Gastrocnemius medialis (tissue), 4 donors: Measurements from ENCODE around the gene C19orf73. TPM values are rescaled to one million over a fixed set of nuclear protein-coding genes. Genes with fewer than 3 reads are reported as not detected.

Source experiments
- ATAC-seq, 2 donors: fragments of 150-250 bp; one replicate each; pipeline ENCODE4 v1.9.1; 2016
- DNase-seq, 2 donors: peaks; one replicate each; pipeline ENCODE4 v3.0.0-alpha.2; 2019
- H3K27ac ChIP-seq, 4 donors: fragments of 200-600 bp; sonication (generic); 1 replicate in 1 of 4; 2 replicates in 3 of 4; pipeline ENCODE4 v1.5.1; 2016 to 2018; ENCODE audit warnings: mild to moderate bottlenecking in 2 of 4, moderate library complexity in 1 of 4
- H3K27me3 ChIP-seq, 3 donors: fragments of 200-600 bp; sonication (generic) in 2 of 3; 1 replicate in 1 of 3; 2 replicates in 2 of 3; pipeline versions ENCODE4 v1.5.1 to v1.6.0; 2016 to 2019; ENCODE audit warnings: mild to moderate bottlenecking in 1 of 3, moderate library complexity in 1 of 3
- H3K36me3 ChIP-seq, 2 donors: fragments of 200-600 bp; sonication (generic) in 1 of 2; one replicate each; pipeline ENCODE4 v1.5.1; 2017 to 2018
- H3K4me1 ChIP-seq, 2 donors: fragments of 200-600 bp; sonication (generic) in 1 of 2; one replicate each; pipeline ENCODE4 v1.5.1; 2016 to 2017; ENCODE audit warnings: mild to moderate bottlenecking in 2 of 2
- H3K4me3 ChIP-seq, 4 donors: fragments of 200-600 bp; sonication (generic) in 3 of 4; 1 replicate in 1 of 4; 2 replicates in 3 of 4; pipeline ENCODE4 v1.5.1; 2016 to 2019; ENCODE audit warnings: mild to moderate bottlenecking in 2 of 4
- H3K9me3 ChIP-seq, 3 donors: fragments of 200-600 bp; sonication (generic) in 2 of 3; 1 replicate in 1 of 3; 2 replicates in 2 of 3; pipeline ENCODE4 v1.5.1; 2016 to 2019
- CTCF ChIP-seq, 5 experiments: fragments of 450-650 bp in 3 of 5; fragments of 200-600 bp in 2 of 5; sonication (generic) in 2 of 5; IDR thresholded peaks in 4 of 5; conservative IDR thresholded peaks in 1 of 5; 1 replicate in 4 of 5; 2 replicates in 1 of 5; pipeline ENCODE4 v1.5.1; 2016 to 2019; ENCODE audit warnings: antibody characterized with exemption in 5 of 5, mild to moderate bottlenecking in 3 of 5, moderate library complexity in 3 of 5
- POLR2A ChIP-seq, 2 donors: fragments of 450-650 bp; IDR thresholded peaks; one replicate each; pipeline ENCODE4 v1.6.1; 2017; ENCODE audit warnings: antibody characterized with exemption in 2 of 2, mild to moderate bottlenecking in 2 of 2, moderate library complexity in 2 of 2
- in situ Hi-C, 4 donors: fragments of 200-750 bp; cut with MboI; loops; one replicate each; pipeline versions ENCODE4 v1.15.0 to v1.8.0; 2017; ENCODE audit warnings: low sequenced_read_pairs in 4 of 4
- intact Hi-C: fragments of 100-400 bp; cut with DNase I; formaldehyde crosslinking; loops from one replicate; pipeline ENCODE4 v1.15.1; 2023; ENCODE audit warnings: low total_unique reads
- total RNA-seq, 4 donors: library from RNA; depleted of rRNA; stranded (reverse); fragments of >200 nt; gene quantifications; one replicate each; pipeline versions ENCODE4 v1.1.0 to v1.2.3, GENCODE V29; 2016

Gene C19orf73
- total RNA-seq, 4 donors from 2014 or later: 1.3 to 11.7 (median 3.5) TPM

- no peak overlapping the region for H3K4me3 ChIP-seq
- intact Hi-C loops (loop anchor here (1.0 kb wide), 2 partner anchors 48 to 100 kb away; no protein-coding TSS in a partner anchor), in situ Hi-C loops (loop anchor here in 3 of 4 donors (5.0 to 10.0 kb wide), 4 partner anchors 49 to 106 kb away; no protein-coding TSS in a partner anchor)
- H3K36me3 ChIP-seq: peaks cover 0 to 64% of the 10 kb centered on the region in 2 donors
- H3K27ac ChIP-seq: peak overlapping the region; percentile 75 to 85 (median 78)
- peaks cover 44 to 50% of the 10 kb centered on the region in 2 donors for H3K4me1 ChIP-seq
- DNase-seq (peak in 1 of 2 donors; percentile 65), ATAC-seq (peak; percentile 75)
- no peak for TF ChIP-seq POLR2A (IDR thresholded peaks at IDR 0.05)
- H3K9me3 ChIP-seq: no peaks in the 10 kb centered on the region
- no peaks in the 10 kb centered on the region for H3K27me3 ChIP-seq
Measured at GRCh38 chr19:49098795-49099194, 20.1 kb downstream of the C19orf73 start.

- in situ Hi-C loops: loop anchor here in 3 of 4 donors (5.0 to 10.0 kb wide), 4 partner anchors 50 to 107 kb away; no protein-coding TSS in a partner anchor
- Histone ChIP-seq H3K4me3 (no peak overlapping the region), H3K36me3 (peaks cover 0 to 64% of the 10 kb centered on the region in 2 donors), H3K27ac (peak overlapping the region; percentile 75 to 85 (median 78)), H3K27me3 (no peaks in the 10 kb centered on the region), H3K4me1 (peaks cover 46 to 50% of the 10 kb centered on the region in 2 donors), H3K9me3 (no peaks in the 10 kb centered on the region)
- TF ChIP-seq POLR2A (IDR thresholded peaks at IDR 0.05): no peak
- TF ChIP-seq CTCF (IDR thresholded peaks at IDR 0.05 in 4 of 5, conservative IDR thresholded peaks at IDR 0.05 in 1 of 5): peak; percentile 97 to 99 (median 99)
- DNase-seq (peak; percentile 50 to 80), ATAC-seq (peak; percentile 62 to 77)
- intact Hi-C loops: loop anchor here (1.0 kb wide), 3 partner anchors 9 to 101 kb away; no protein-coding TSS in a partner anchor
Measured at GRCh38 chr19:49097453-49098288, 21.3 kb downstream of the C19orf73 start.

- intact Hi-C loops: no loop called here
- peaks cover 0 to 64% of the 10 kb centered on the region in 2 donors for H3K36me3 ChIP-seq
- TF ChIP-seq CTCF (IDR thresholded peaks at IDR 0.05 in 4 of 5, conservative IDR thresholded peaks at IDR 0.05 in 1 of 5) (no peak), POLR2A (IDR thresholded peaks at IDR 0.05) (no peak)
- peak overlapping the region in 1 of 4 donors; percentile 5 for H3K4me3 ChIP-seq
- DNase-seq (peak; percentile 65 to 86), ATAC-seq (peak; percentile 82)
- peaks cover 46 to 50% of the 10 kb centered on the region in 2 donors for H3K4me1 ChIP-seq
- H3K27ac ChIP-seq: peak overlapping the region; percentile 75 to 85 (median 78)
- in situ Hi-C loops: loop anchor here in 3 of 4 donors (5.0 to 10.0 kb wide), 4 partner anchors 53 to 110 kb away; no protein-coding TSS in a partner anchor
- no peaks in the 10 kb centered on the region for H3K9me3 ChIP-seq
- H3K27me3 ChIP-seq: no peaks in the 10 kb centered on the region
Measured at GRCh38 chr19:49094505-49095482, 24.1 kb downstream of the C19orf73 start.

- in situ Hi-C loops (loop anchor here in 1 of 4 donors (10.0 kb wide), 1 partner anchor 112 kb away; no protein-coding TSS in a partner anchor), intact Hi-C loops (no loop called here)
- H3K36me3 ChIP-seq: peaks cover 0 to 58% of the 10 kb centered on the region in 2 donors
Measured at GRCh38 chr19:49092686-49093085, 26.3 kb downstream of the C19orf73 start.

More at GRCh38 chr19:49092686-49093085, 26.3 kb downstream of the C19orf73 start:
- Histone ChIP-seq H3K4me1 (peaks cover 33 to 37% of the 10 kb centered on the region in 2 donors), H3K27ac (no peak overlapping the region), H3K4me3 (no peak overlapping the region), H3K27me3 (no peaks in the 10 kb centered on the region), H3K9me3 (no peaks in the 10 kb centered on the region)
- DNase-seq (no peak), ATAC-seq (no peak)
- TF ChIP-seq POLR2A (IDR thresholded peaks at IDR 0.05) (no peak), CTCF (IDR thresholded peaks at IDR 0.05 in 4 of 5, conservative IDR thresholded peaks at IDR 0.05 in 1 of 5) (no peak)
